Transverse colon (tissue), 4 donors: ENCODE data around the gene THADA. TPM values are rescaled to one million over a fixed set of nuclear protein-coding genes. Genes with fewer than 3 reads are reported as not detected.

Experiments used
- DNase-seq: peaks from one replicate; pipeline ENCODE4 v3.0.0-alpha.2; 2019
- H3K27ac ChIP-seq, 4 donors: fragments of 200-600 bp; sonication (generic); 2 replicates each; pipeline ENCODE4 v1.5.1; 2016 to 2018; ENCODE audit warnings: inconsistent platforms in 4 of 4
- H3K27me3 ChIP-seq: fragments of 200-600 bp; sonication (generic); 2 replicates; pipeline ENCODE4 v1.5.1; 2017; ENCODE audit warnings: inconsistent platforms
- H3K36me3 ChIP-seq, 4 donors: fragments of 200-600 bp; sonication (generic); 2 replicates each; pipeline ENCODE4 v1.5.1; 2017 to 2019; ENCODE audit warnings: inconsistent platforms in 4 of 4
- H3K4me1 ChIP-seq, 4 donors: fragments of 200-600 bp; sonication (generic); 2 replicates each; pipeline ENCODE4 v1.5.1; 2017 to 2020; ENCODE audit warnings: inconsistent platforms in 4 of 4
- H3K4me3 ChIP-seq, 4 donors: fragments of 200-600 bp; sonication (generic); 1 replicate in 1 of 4; 2 replicates in 3 of 4; pipeline versions ENCODE4 v1.5.1 to v1.6.1; 2017 to 2019; ENCODE audit warnings: inconsistent platforms in 4 of 4
- H3K9me3 ChIP-seq, 2 donors: fragments of 200-600 bp; sonication (generic); 2 replicates each; pipeline ENCODE4 v1.5.1; 2017 to 2019; ENCODE audit warnings: inconsistent platforms in 2 of 2
- CTCF ChIP-seq, 5 experiments: fragments of 200-600 bp in 3 of 5; fragments of 450-650 bp in 2 of 5; sonication (generic) in 3 of 5; IDR thresholded peaks; 1 replicate in 2 of 5; 2 replicates in 3 of 5; pipeline ENCODE4 v1.5.1; 2016 to 2017; ENCODE audit warnings: antibody characterized with exemption in 5 of 5, inconsistent platforms in 3 of 5, mild to moderate bottlenecking in 2 of 5, moderate library complexity in 1 of 5
- EP300 ChIP-seq: sonication (generic); formaldehyde crosslinking; IDR thresholded peaks from one replicate; pipeline ENCODE4 v1.6.1; 2017; ENCODE audit warnings: antibody characterized with exemption, low read depth
- POLR2A ChIP-seq: fragments of 450-650 bp; IDR thresholded peaks from one replicate; pipeline ENCODE4 v1.6.1; 2016; ENCODE audit warnings: antibody characterized with exemption, mild to moderate bottlenecking, moderate library complexity
- POLR2AphosphoS5 ChIP-seq, 3 donors: sonication (generic); formaldehyde crosslinking; IDR thresholded peaks; one replicate each; pipeline ENCODE4 v1.6.1; 2016; ENCODE audit warnings: antibody characterized with exemption in 3 of 3
- WGBS, 2 donors: methylation state at CpG; one replicate each; pipeline ENCODE4 v1.1.5; 2018; ENCODE audit warnings: low coverage in 1 of 2; 5-methylcytosine and 5-hydroxymethylcytosine counted together
- in situ Hi-C, 4 donors: fragments of 200-750 bp; cut with MboI; loops; one replicate each; pipeline versions ENCODE4 v1.15.0 to v1.15.1; 2017; ENCODE audit warnings: low sequenced_read_pairs in 3 of 4, low pct_ligation_motif_present in 1 of 4, low pct_unique_long_range_greater_than_20kb in 1 of 4
- intact Hi-C: fragments of 100-400 bp; cut with DNase I; formaldehyde crosslinking; loops from one replicate; pipeline ENCODE4 v1.15.1; 2023; ENCODE audit warnings: low total_unique reads
- total RNA-seq, 4 donors: library from RNA; depleted of rRNA; stranded (reverse); fragments of >200 nt; gene quantifications; one replicate each; pipeline ENCODE4 v1.1.0, GENCODE V29; 2016

Gene THADA
- total RNA-seq, 4 donors from 2014 or later = 21.7 to 78.6 (median 28.1) TPM

- TF ChIP-seq POLR2AphosphoS5 (IDR thresholded peaks at IDR 0.05) (peak in 1 of 3 donors; percentile 44), EP300 (no peak), POLR2A (no peak)
- H3K36me3 ChIP-seq = no peaks in the 10 kb centered on the region
- 74% methylated on average over 7 of the region's 7 CpGs; no CpG with 5 or more reads in 1 of the 2 donors for WGBS, 2 donors
- in situ Hi-C loops (loop anchor here in 3 of 4 donors (25.0 kb wide), 1 partner anchor 274 kb away; no protein-coding TSS in a partner anchor), intact Hi-C loops (loop anchor here (10.0 kb wide), 1 partner anchor 162 kb away; the partner anchor contains the start of gene DYNC2LI1)
- no peaks in the 10 kb centered on the region for H3K27me3 ChIP-seq
- H3K4me3 ChIP-seq = no peak overlapping the region
- H3K9me3 ChIP-seq = no peaks in the 10 kb centered on the region
- peaks cover 0 to 13% (median 2%) of the 10 kb centered on the region in 4 donors for H3K4me1 ChIP-seq
- DNase-seq = no peak
- H3K27ac ChIP-seq = peak overlapping the region in 2 of 4 donors; percentile 23 to 55
Measured at GRCh38 chr2:43612944-43613343, 17.1 kb upstream of the THADA start.

GRCh38 chr2:43611987-43612894 lies 16.4 kb upstream of the THADA start:
- WGBS, 2 donors = 33 to 49% methylated on average over 5 to 14 of the region's 14 CpGs
- TF ChIP-seq EP300 (no peak), CTCF (IDR thresholded peaks at IDR 0.05) (peak; percentile 56 to 82 (median 76)), POLR2AphosphoS5 (IDR thresholded peaks at IDR 0.05) (no peak), POLR2A (no peak)
- no peak overlapping the region for H3K4me3 ChIP-seq
- DNase-seq = peak; percentile 73
- H3K4me1 ChIP-seq = peaks cover 0 to 13% (median 2%) of the 10 kb centered on the region in 4 donors
- H3K27me3 ChIP-seq = no peaks in the 10 kb centered on the region
- in situ Hi-C loops = loop anchor here in 3 of 4 donors (25.0 kb wide), 1 partner anchor 275 kb away; no protein-coding TSS in a partner anchor
- intact Hi-C loops = loop anchor here (10.0 kb wide), 1 partner anchor 163 kb away; the partner anchor contains the start of gene DYNC2LI1
- peak overlapping the region in 2 of 4 donors; percentile 23 to 55 for H3K27ac ChIP-seq
- no peaks in the 10 kb centered on the region for H3K9me3 ChIP-seq
- H3K36me3 ChIP-seq = no peaks in the 10 kb centered on the region

DNA sequence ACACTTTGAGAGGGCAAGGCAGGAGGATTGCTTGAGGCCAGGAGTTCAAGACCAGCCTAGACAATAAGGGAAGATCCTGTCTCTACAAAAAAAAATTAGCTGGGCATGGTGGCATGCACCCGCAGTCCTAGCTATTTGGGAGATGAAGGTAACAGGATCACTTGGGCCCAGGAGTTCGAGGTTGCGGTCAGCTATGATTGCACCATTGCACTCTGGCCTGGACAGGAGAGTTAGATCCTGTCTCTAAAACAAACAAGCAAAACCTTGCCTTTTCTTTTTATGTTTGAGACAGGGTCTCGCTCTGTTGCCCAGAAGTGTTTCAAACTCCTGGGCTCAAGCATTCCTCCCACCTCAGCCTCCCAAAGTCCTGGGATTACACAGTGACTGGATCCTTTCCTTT lies 14.5 kb upstream of the THADA start:
- WGBS, 2 donors = 94 to 100% methylated on average over 2 to 4 of the region's 4 CpGs
- intact Hi-C loops = loop anchor here (10.0 kb wide), 1 partner anchor 164 kb away; the partner anchor contains the start of gene DYNC2LI1

More for the DNA sequence above, 14.5 kb upstream of the THADA start:
- no peak overlapping the region for H3K4me3 ChIP-seq
- H3K36me3 ChIP-seq = no peaks in the 10 kb centered on the region
- H3K27ac ChIP-seq = no peak overlapping the region
- DNase-seq = no peak
- H3K9me3 ChIP-seq = no peaks in the 10 kb centered on the region
- in situ Hi-C loops = loop anchor here in 3 of 4 donors (25.0 kb wide), 1 partner anchor 277 kb away; no protein-coding TSS in a partner anchor
- H3K27me3 ChIP-seq = no peaks in the 10 kb centered on the region
- H3K4me1 ChIP-seq = peaks cover 0 to 13% (median 2%) of the 10 kb centered on the region in 4 donors
- TF ChIP-seq POLR2AphosphoS5 (IDR thresholded peaks at IDR 0.05) (no peak), CTCF (IDR thresholded peaks at IDR 0.05) (no peak), EP300 (no peak), POLR2A (no peak)
